Astrocyte (in vitro differentiated cells and primary cell): Measurements from ENCODE around the gene ADNP2.

Experiments
- EZH2 ChIP-seq: IDR thresholded peaks from 2 replicates; pipeline ENCODE4 v1.6.1; 2012; ENCODE audit warnings: mild to moderate bottlenecking, low read length, inconsistent platforms; ENCODE audit not compliant: insufficient read depth
- TF ChIP-seq, protein P1 (sequence below): IDR thresholded peaks from 2 replicates; pipeline ENCODE4 v1.5.1; 2011; ENCODE audit warnings: low read depth, mild to moderate bottlenecking, inconsistent platforms, low read length, moderate library complexity; ENCODE audit not compliant: insufficient read depth

DNA sequence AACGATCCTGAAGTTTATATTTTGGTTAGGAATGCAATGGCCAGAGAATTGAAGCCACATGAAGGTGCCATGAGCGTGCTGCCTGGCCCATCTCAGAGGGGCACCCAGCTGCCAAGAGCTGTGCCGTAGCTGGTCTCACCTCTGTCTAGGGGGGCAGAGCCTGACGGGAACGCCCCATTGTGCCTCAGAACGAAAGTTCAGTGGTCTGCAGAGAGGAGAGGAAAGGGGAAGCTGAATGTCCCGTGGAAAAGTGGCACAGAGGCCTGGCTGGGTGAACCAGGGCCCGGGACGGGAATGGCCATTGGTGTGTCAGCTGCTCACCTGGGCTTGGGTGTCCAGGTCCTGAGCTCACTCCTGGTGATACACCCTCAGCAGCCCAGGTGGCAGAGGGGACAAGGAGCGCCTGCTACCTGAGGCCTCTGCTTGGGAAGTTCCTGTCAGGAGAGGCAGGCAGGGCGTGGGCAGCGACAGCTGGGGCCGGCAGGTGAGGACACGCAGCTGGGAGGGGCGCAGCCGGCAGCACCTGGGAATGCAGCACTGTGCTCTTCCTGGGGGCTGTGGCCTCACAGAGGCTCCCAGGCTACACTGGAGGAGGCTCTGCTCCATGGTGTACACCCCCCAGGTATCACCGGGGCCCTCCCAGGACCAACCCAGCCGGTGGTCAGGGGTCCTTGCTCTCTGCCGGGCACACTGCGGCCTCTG, 70.9 kb downstream of the ADNP2 start:
- TF ChIP-seq, protein P1, sequence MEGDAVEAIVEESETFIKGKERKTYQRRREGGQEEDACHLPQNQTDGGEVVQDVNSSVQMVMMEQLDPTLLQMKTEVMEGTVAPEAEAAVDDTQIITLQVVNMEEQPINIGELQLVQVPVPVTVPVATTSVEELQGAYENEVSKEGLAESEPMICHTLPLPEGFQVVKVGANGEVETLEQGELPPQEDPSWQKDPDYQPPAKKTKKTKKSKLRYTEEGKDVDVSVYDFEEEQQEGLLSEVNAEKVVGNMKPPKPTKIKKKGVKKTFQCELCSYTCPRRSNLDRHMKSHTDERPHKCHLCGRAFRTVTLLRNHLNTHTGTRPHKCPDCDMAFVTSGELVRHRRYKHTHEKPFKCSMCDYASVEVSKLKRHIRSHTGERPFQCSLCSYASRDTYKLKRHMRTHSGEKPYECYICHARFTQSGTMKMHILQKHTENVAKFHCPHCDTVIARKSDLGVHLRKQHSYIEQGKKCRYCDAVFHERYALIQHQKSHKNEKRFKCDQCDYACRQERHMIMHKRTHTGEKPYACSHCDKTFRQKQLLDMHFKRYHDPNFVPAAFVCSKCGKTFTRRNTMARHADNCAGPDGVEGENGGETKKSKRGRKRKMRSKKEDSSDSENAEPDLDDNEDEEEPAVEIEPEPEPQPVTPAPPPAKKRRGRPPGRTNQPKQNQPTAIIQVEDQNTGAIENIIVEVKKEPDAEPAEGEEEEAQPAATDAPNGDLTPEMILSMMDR, result no peak
- TF ChIP-seq EZH2, result no peak
